Activated CD8-positive, alpha-beta memory T cell treated with anti-CD3 and anti-CD28 coated beads for 1 hour (primary cell): ENCODE results near the gene FES.
"Not testable (repeated sequence)": the region's sequence is repeated elsewhere in the genome, so short reads cannot be mapped to it uniquely, and the experiment has no call there.

Experiments
- DNase-seq, 2 donors: peaks; one replicate each; pipeline ENCODE4 v3.0.0-alpha.2; 2020; ENCODE audit warnings: low read depth in 1 of 2; ENCODE audit errors: extremely low read depth in 1 of 2

Gene FES

GRCh38 chr15:90924375-90924774 is 40.1 kb downstream of the FES start:
- no peak for DNase-seq

GRCh38 chr15:90926766-90927165 is 42.5 kb downstream of the FES start:
- not testable (repeated sequence) for DNase-seq

GRCh38 chr15:90928106-90928505 is 43.8 kb downstream of the FES start:
- DNase-seq = not testable (repeated sequence)

GRCh38 chr15:90929246-90930019 is 45.1 kb downstream of the FES start:
- no peak for DNase-seq

GRCh38 chr15:90930861-90931574 is 46.7 kb downstream of the FES start:
- DNase-seq = no peak

- no peak for DNase-seq
These were observed 47.2 kb downstream of the FES start for GRCh38 chr15:90931575-90931827.

GRCh38 chr15:90931828-90932659 is 47.7 kb downstream of the FES start, which contains the start of gene HDDC3:
TSS of gene HDDC3 (minus strand) at chr15:90932549. CDS start at chr15:90932540, 9 bp downstream.
- peak; percentile 66 to 92 for DNase-seq

- no peak for DNase-seq
These were observed 48.3 kb downstream of the FES start for GRCh38 chr15:90932660-90932991.

- DNase-seq = no peak
These were observed 49.0 kb downstream of the FES start for GRCh38 chr15:90933301-90933700.

- peak in 1 of 2 donors; percentile 73 for DNase-seq
These were observed 50.1 kb downstream of the FES start for GRCh38 chr15:90934256-90934948.

GRCh38 chr15:90934949-90935751 is 50.8 kb downstream of the FES start, which contains the start of gene UNC45A:
TSS of gene UNC45A (plus strand) at chr15:90935285. CDS start at chr15:90935325, 40 bp downstream.
- peak; percentile 83 to 96 for DNase-seq

- DNase-seq = no peak
These were observed 52.5 kb downstream of the FES start for GRCh38 chr15:90936823-90937222.

GRCh38 chr15:90938261-90938660 is 54.0 kb downstream of the FES start:
- DNase-seq = no peak

GRCh38 chr15:90939756-90940155 is 55.5 kb downstream of the FES start:
- no peak for DNase-seq

- no peak for DNase-seq
These were observed 56.7 kb downstream of the FES start for GRCh38 chr15:90941038-90941437.

- no peak for DNase-seq
These were observed 58.2 kb downstream of the FES start for GRCh38 chr15:90942354-90943120.

- DNase-seq = no peak
These were observed 60.8 kb downstream of the FES start for GRCh38 chr15:90945091-90945490.
